HL-60 (cell line): ENCODE data around the gene BSN.

Experiments
- DNase-seq, 2 experiments: peaks; one replicate each; pipeline ENCODE4 v3.0.0-alpha.2; 2010 to 2020; ENCODE audit warnings: low read depth in 1 of 2, low spot score in 1 of 2
- H3K27ac ChIP-seq: fragments of 250-450 bp; sonication (Bioruptor Pico); replicated peaks from 2 replicates; pipeline ENCODE4 v1.5.1; 2020; ENCODE audit warnings: mild to moderate bottlenecking, moderate library complexity
- H3K27me3 ChIP-seq: fragments of 250-450 bp; sonication (Bioruptor Pico); 2 replicates; pipeline ENCODE4 v1.5.1; 2021; ENCODE audit warnings: mild to moderate bottlenecking, moderate library complexity; ENCODE audit not compliant: insufficient read depth, poor library complexity, severe bottlenecking
- H3K4me3 ChIP-seq: replicated peaks from 2 replicates; pipeline ENCODE4 v1.5.1; 2011; ENCODE audit warnings: mild to moderate bottlenecking, control low read depth, low read length; ENCODE audit not compliant: insufficient read depth
- CTCF ChIP-seq: IDR thresholded peaks from one replicate; pipeline ENCODE4 v1.5.1; 2011; ENCODE audit warnings: low read length, control low read depth, inconsistent platforms; ENCODE audit not compliant: insufficient read depth
- GABPA ChIP-seq: IDR thresholded peaks from 2 replicates; pipeline ENCODE4 v1.6.1; 2012; ENCODE audit warnings: low read depth
- POLR2AphosphoS5 ChIP-seq: IDR thresholded peaks from 2 replicates; pipeline ENCODE4 v1.6.1; 2012; ENCODE audit warnings: low read depth
- REST ChIP-seq: IDR thresholded peaks from 2 replicates; pipeline ENCODE4 v1.6.1; 2012; ENCODE audit warnings: low read depth; ENCODE audit not compliant: insufficient replicate concordance
- SPI1 ChIP-seq: IDR thresholded peaks from 2 replicates; pipeline ENCODE4 v1.6.1; 2012; ENCODE audit warnings: low read depth, mild to moderate bottlenecking, borderline replicate concordance

Gene BSN

GRCh38 chr3:49657208-49657915 lies 103.1 kb downstream of the BSN start:
- Histone ChIP-seq H3K27me3 (no peaks in the 10 kb centered on the region), H3K27ac (no peak overlapping the region), H3K4me3 (no peak overlapping the region)
- TF ChIP-seq POLR2AphosphoS5 (no peak), SPI1 (no peak), CTCF (no peak), REST (no peak), GABPA (no peak)
- DNase-seq = peak in 1 of 2 experiments; percentile 14

- Histone ChIP-seq H3K27me3 (no peaks in the 10 kb centered on the region), H3K4me3 (no peak overlapping the region), H3K27ac (no peak overlapping the region)
- no peak for DNase-seq
- TF ChIP-seq REST (no peak), GABPA (no peak), SPI1 (no peak), CTCF (no peak), POLR2AphosphoS5 (no peak)
These were observed 104.4 kb downstream of the BSN start for GRCh38 chr3:49658711-49659110.

GRCh38 chr3:49659756-49660155 lies 105.5 kb downstream of the BSN start:
- no peak for DNase-seq
- no peak overlapping the region for H3K4me3 ChIP-seq
- no peak for TF ChIP-seq SPI1
- TF ChIP-seq REST = no peak
- TF ChIP-seq POLR2AphosphoS5 = no peak
- TF ChIP-seq GABPA = no peak
- TF ChIP-seq CTCF = no peak
- H3K27me3 ChIP-seq = no peaks in the 10 kb centered on the region
- no peak overlapping the region for H3K27ac ChIP-seq
